Testis (tissue), 2 donors: Measurements from ENCODE around the gene FERMT3.

Source experiments
- POLR2A ChIP-seq: fragments of 450-650 bp; IDR thresholded peaks from one replicate; pipeline ENCODE4 v1.6.1; 2017; ENCODE audit warnings: antibody characterized with exemption, mild to moderate bottlenecking, moderate library complexity
- TF ChIP-seq, protein P1 (sequence below), 3 experiments: fragments of 450-650 bp in 2 of 3; fragments of 200-600 bp in 1 of 3; sonication (generic) in 1 of 3; IDR thresholded peaks; one replicate each; pipeline ENCODE4 v1.5.1; 2016 to 2019; ENCODE audit warnings: antibody characterized with exemption in 3 of 3, mild to moderate bottlenecking in 2 of 3, moderate library complexity in 1 of 3

DNA sequence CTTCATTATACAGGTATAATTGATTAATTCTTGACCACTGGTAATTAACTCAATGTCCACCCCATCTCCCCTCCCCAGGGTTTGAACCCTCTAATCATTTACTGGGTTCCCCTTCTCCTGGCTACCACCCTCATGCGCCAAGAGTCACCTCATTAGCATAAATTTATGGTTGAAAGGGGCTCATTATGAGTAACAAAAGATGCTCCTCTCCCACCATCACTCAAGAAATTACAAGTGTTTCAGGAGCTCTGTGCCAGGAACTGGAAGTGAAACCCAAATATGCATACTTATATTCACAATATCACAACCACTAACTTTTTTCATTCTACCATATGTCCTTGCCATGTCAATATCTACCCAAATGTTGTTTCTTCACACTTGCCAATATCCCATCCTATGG is 28.3 kb upstream of the FERMT3 start:
- TF ChIP-seq POLR2A, result no peak
- TF ChIP-seq, protein P1, sequence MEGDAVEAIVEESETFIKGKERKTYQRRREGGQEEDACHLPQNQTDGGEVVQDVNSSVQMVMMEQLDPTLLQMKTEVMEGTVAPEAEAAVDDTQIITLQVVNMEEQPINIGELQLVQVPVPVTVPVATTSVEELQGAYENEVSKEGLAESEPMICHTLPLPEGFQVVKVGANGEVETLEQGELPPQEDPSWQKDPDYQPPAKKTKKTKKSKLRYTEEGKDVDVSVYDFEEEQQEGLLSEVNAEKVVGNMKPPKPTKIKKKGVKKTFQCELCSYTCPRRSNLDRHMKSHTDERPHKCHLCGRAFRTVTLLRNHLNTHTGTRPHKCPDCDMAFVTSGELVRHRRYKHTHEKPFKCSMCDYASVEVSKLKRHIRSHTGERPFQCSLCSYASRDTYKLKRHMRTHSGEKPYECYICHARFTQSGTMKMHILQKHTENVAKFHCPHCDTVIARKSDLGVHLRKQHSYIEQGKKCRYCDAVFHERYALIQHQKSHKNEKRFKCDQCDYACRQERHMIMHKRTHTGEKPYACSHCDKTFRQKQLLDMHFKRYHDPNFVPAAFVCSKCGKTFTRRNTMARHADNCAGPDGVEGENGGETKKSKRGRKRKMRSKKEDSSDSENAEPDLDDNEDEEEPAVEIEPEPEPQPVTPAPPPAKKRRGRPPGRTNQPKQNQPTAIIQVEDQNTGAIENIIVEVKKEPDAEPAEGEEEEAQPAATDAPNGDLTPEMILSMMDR (IDR thresholded peaks at IDR 0.05), result no peak
